ENCODE data around the gene CENPV.

- TF ChIP-seq CTCF (IDR thresholded peaks at IDR 0.05 in 8 of 11, conservative IDR thresholded peaks at IDR 0.05 in 3 of 11) (no peak), POLR2AphosphoS5 (IDR thresholded peaks at IDR 0.05) (no peak)
These were observed 33.3 kb downstream of the CENPV start for GRCh38 chr17:16319969-16320368.
